Measurements from ENCODE around the gene NME8. TPM values are rescaled to one million over a fixed set of nuclear protein-coding genes. Genes with fewer than 3 reads are reported as not detected.

The NME8 gene
- total and polyA plus RNA-seq, 11 donors: 0.36 to 0.91 TPM; not detected in 9

- ATAC-seq: no peak
- Histone ChIP-seq H3K27ac (no peak overlapping the region), H3K9me3 (peaks cover 0 to 13% (median 6%) of the 10 kb centered on the region in 12 donors), H3K27me3 (no peaks in the 10 kb centered on the region), H3K4me3 (no peak overlapping the region), H3K36me3 (no peaks in the 10 kb centered on the region), H3K4me1 (peaks cover 0 to 20% (median 5%) of the 10 kb centered on the region in 12 donors)
- intact Hi-C loops (cut with DNase I): no loop called here
- whole genome bisulfite sequencing, 4 donors: 92 to 94% (median 93%) methylated on average over 4 to 5 of the region's 5 CpGs
- no peak for DNase-seq
- TF ChIP-seq, protein P1, sequence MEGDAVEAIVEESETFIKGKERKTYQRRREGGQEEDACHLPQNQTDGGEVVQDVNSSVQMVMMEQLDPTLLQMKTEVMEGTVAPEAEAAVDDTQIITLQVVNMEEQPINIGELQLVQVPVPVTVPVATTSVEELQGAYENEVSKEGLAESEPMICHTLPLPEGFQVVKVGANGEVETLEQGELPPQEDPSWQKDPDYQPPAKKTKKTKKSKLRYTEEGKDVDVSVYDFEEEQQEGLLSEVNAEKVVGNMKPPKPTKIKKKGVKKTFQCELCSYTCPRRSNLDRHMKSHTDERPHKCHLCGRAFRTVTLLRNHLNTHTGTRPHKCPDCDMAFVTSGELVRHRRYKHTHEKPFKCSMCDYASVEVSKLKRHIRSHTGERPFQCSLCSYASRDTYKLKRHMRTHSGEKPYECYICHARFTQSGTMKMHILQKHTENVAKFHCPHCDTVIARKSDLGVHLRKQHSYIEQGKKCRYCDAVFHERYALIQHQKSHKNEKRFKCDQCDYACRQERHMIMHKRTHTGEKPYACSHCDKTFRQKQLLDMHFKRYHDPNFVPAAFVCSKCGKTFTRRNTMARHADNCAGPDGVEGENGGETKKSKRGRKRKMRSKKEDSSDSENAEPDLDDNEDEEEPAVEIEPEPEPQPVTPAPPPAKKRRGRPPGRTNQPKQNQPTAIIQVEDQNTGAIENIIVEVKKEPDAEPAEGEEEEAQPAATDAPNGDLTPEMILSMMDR (IDR thresholded peaks at IDR 0.05): no peak
- TF ChIP-seq POLR2A (IDR thresholded peaks at IDR 0.05): no peak
Observed at GRCh38 chr7:37930226-37930948, 82.0 kb downstream of the NME8 start.

DNA sequence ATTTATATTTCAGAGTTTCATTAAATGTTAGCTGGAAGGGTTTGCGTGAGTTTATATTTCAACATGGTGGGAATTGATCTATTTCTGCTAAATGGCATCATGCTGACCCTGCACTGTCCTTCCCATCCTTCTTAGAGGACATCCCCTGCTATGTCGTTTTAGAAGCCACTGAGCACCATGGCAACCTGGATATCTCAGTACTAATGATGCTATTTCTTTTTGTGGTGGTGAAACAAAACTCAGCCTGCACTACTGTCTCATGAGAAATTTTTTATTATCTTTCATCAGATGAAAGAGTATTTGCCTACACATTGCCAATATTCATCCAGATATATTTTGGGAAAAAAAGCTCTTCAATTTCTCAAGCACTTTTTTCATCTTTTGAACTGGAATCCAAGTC lies 84.1 kb downstream of the NME8 start:
- DNase-seq (no peak), ATAC-seq (no peak)
- H3K4me3 ChIP-seq: no peak overlapping the region
- no peaks in the 10 kb centered on the region for H3K36me3 ChIP-seq
- H3K27me3 ChIP-seq: no peaks in the 10 kb centered on the region
- H3K9me3 ChIP-seq: peaks cover 0 to 15% (median 2%) of the 10 kb centered on the region in 12 donors
- H3K4me1 ChIP-seq: peaks cover 0 to 18% (median 4%) of the 10 kb centered on the region in 12 donors
- 63 to 75% (median 66%) methylated on average over 2 of the region's 2 CpGs for WGBS, 4 donors
- TF ChIP-seq POLR2A (IDR thresholded peaks at IDR 0.05): no peak
- TF ChIP-seq, protein P1 (IDR thresholded peaks at IDR 0.05): no peak
- intact Hi-C loops (cut with DNase I): no loop called here
- no peak overlapping the region for H3K27ac ChIP-seq

- DNase-seq: no peak
- no peak overlapping the region for H3K27ac ChIP-seq
- no peak overlapping the region for H3K4me3 ChIP-seq
- no peak for TF ChIP-seq POLR2A (IDR thresholded peaks at IDR 0.05)
- TF ChIP-seq, protein P1 (IDR thresholded peaks at IDR 0.05): no peak
- H3K9me3 ChIP-seq: peaks cover 0 to 17% (median 3%) of the 10 kb centered on the region in 12 donors
- WGBS, 4 donors: 86 to 97% (median 93%) methylated on average over 9 of the region's 9 CpGs
- H3K36me3 ChIP-seq: no peaks in the 10 kb centered on the region
- no peaks in the 10 kb centered on the region for H3K27me3 ChIP-seq
- intact Hi-C loops (cut with DNase I): no loop called here
- H3K4me1 ChIP-seq: peaks cover 0 to 13% (median 2%) of the 10 kb centered on the region in 12 donors
- ATAC-seq: no peak
Observed at GRCh38 chr7:37933018-37933566, 84.7 kb downstream of the NME8 start.

- WGBS, 4 donors: 31 to 40% (median 37%) methylated on average over 11 to 12 of the region's 12 CpGs
- intact Hi-C loops (cut with DNase I): loop anchor here in 1 of 10 donors (2.0 kb wide), 1 partner anchor 22 kb away; the partner anchor contains the start of gene EPDR1
- peaks cover 0 to 48% (median 26%) of the 10 kb centered on the region in 12 donors for H3K4me1 ChIP-seq
- H3K36me3 ChIP-seq: no peaks in the 10 kb centered on the region
- peaks cover 0 to 9% (median 0%) of the 10 kb centered on the region in 12 donors for H3K9me3 ChIP-seq
- peak overlapping the region; percentile 15 to 85 (median 73) for H3K27ac ChIP-seq
- no peak for TF ChIP-seq POLR2A (IDR thresholded peaks at IDR 0.05)
- TF ChIP-seq, protein P1 (IDR thresholded peaks at IDR 0.05): no peak
- no peak overlapping the region for H3K4me3 ChIP-seq
- DNase-seq (peak; percentile 80 to 92 (median 86)), ATAC-seq (peak; percentile 95 to 98 (median 98))
- H3K27me3 ChIP-seq: no peaks in the 10 kb centered on the region
Observed at GRCh38 chr7:37942934-37943610, 94.7 kb downstream of the NME8 start.
